Measurements from ENCODE around the gene SMYD3.

SMYD3 gene

GRCh38 chr1:246254854-246255253 lies 252.2 kb downstream of the SMYD3 start:
- no peaks in the 10 kb centered on the region for H3K79me2 ChIP-seq (ENCODE audit: low read length)
- H3K4me3 ChIP-seq (ENCODE audit: low read length) = no peak overlapping the region
- H3K27ac ChIP-seq (ENCODE audit: low read length) = no peak overlapping the region
- DNase-seq = no peak
- no peaks in the 10 kb centered on the region for H3K4me1 ChIP-seq (ENCODE audit: low read length)
- no peaks in the 10 kb centered on the region for H3F3A ChIP-seq (ENCODE audit: insufficient read depth, low read length)
- no peaks in the 10 kb centered on the region for H3K36me3 ChIP-seq (replicated peaks; ENCODE audit: insufficient read depth, low read length)
- no peaks in the 10 kb centered on the region for H3K9me3 ChIP-seq (replicated peaks; ENCODE audit: insufficient read depth, low read length)
- H3K4me2 ChIP-seq (ENCODE audit: low read depth, low read length) = no peak overlapping the region
- no peaks in the 10 kb centered on the region for H3K27me3 ChIP-seq (replicated peaks; ENCODE audit: insufficient read depth, low read length)
- no peak overlapping the region for H2AFZ ChIP-seq (ENCODE audit: low read length)
- no peak overlapping the region for H3K9ac ChIP-seq (ENCODE audit: low read length)
- TF ChIP-seq CTCF (IDR thresholded peaks at IDR 0.05; ENCODE audit: low read length) (no peak), EZH2phosphoT487 (IDR thresholded peaks at IDR 0.05; ENCODE audit: low read length) (no peak), EZH2 (optimal IDR thresholded peaks at IDR 0.05; ENCODE audit: low read depth, low read length) (no peak)
- H4K20me1 ChIP-seq (ENCODE audit: insufficient read depth, low read length) = no peaks in the 10 kb centered on the region
- H3K9me2 ChIP-seq (replicated peaks; ENCODE audit: insufficient read depth, low read length) = no peaks in the 10 kb centered on the region

DNA sequence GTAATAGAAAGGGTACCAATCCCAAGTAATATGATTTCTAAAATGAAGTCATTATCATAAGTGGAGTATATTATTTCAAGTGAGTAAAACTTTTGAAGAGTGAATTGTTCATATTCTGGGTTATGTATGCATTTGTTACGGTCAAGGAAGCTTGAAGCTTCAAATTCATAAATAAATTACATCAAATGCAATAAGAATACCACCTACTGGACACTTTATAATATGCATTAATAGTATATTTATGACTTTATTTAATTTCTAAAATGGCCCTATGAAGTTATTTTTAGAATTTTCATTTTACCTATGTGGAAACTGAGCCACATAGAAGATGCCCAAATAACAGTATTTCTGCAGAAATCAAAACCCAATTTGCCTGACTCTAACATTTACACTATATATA lies 260.6 kb downstream of the SMYD3 start:
- Histone ChIP-seq H2AFZ (ENCODE audit: low read length) (no peak overlapping the region), H3K27ac (ENCODE audit: low read length) (no peak overlapping the region), H3F3A (ENCODE audit: insufficient read depth, low read length) (no peaks in the 10 kb centered on the region), H3K4me3 (ENCODE audit: low read length) (no peak overlapping the region), H3K9me2 (replicated peaks; ENCODE audit: insufficient read depth, low read length) (no peaks in the 10 kb centered on the region), H3K9me3 (replicated peaks; ENCODE audit: insufficient read depth, low read length) (no peaks in the 10 kb centered on the region), H3K79me2 (ENCODE audit: low read length) (no peaks in the 10 kb centered on the region), H3K27me3 (replicated peaks; ENCODE audit: insufficient read depth, low read length) (no peaks in the 10 kb centered on the region), H4K20me1 (ENCODE audit: insufficient read depth, low read length) (no peaks in the 10 kb centered on the region), H3K9ac (ENCODE audit: low read length) (no peak overlapping the region), H3K4me1 (ENCODE audit: low read length) (no peaks in the 10 kb centered on the region), H3K36me3 (replicated peaks; ENCODE audit: insufficient read depth, low read length) (no peaks in the 10 kb centered on the region), H3K4me2 (ENCODE audit: low read depth, low read length) (no peak overlapping the region)
- no peak for TF ChIP-seq CTCF (IDR thresholded peaks at IDR 0.05; ENCODE audit: low read length)
- TF ChIP-seq EZH2 (optimal IDR thresholded peaks at IDR 0.05; ENCODE audit: low read depth, low read length) = no peak
- TF ChIP-seq EZH2phosphoT487 (IDR thresholded peaks at IDR 0.05; ENCODE audit: low read length) = no peak
- no peak for DNase-seq

GRCh38 chr1:246245541-246245940 lies 261.5 kb downstream of the SMYD3 start:
- Histone ChIP-seq H3K27ac (ENCODE audit: low read length) (no peak overlapping the region), H2AFZ (ENCODE audit: low read length) (no peak overlapping the region), H3K4me2 (ENCODE audit: low read depth, low read length) (no peak overlapping the region), H3K9ac (ENCODE audit: low read length) (no peak overlapping the region), H3F3A (ENCODE audit: insufficient read depth, low read length) (no peaks in the 10 kb centered on the region), H3K79me2 (ENCODE audit: low read length) (no peaks in the 10 kb centered on the region), H3K4me1 (ENCODE audit: low read length) (no peaks in the 10 kb centered on the region), H3K4me3 (ENCODE audit: low read length) (no peak overlapping the region), H3K36me3 (replicated peaks; ENCODE audit: insufficient read depth, low read length) (no peaks in the 10 kb centered on the region), H3K27me3 (replicated peaks; ENCODE audit: insufficient read depth, low read length) (no peaks in the 10 kb centered on the region), H3K9me2 (replicated peaks; ENCODE audit: insufficient read depth, low read length) (no peaks in the 10 kb centered on the region), H4K20me1 (ENCODE audit: insufficient read depth, low read length) (no peaks in the 10 kb centered on the region), H3K9me3 (replicated peaks; ENCODE audit: insufficient read depth, low read length) (no peaks in the 10 kb centered on the region)
- TF ChIP-seq EZH2 (optimal IDR thresholded peaks at IDR 0.05; ENCODE audit: low read depth, low read length) = no peak
- TF ChIP-seq CTCF (IDR thresholded peaks at IDR 0.05; ENCODE audit: low read length) = no peak
- no peak for TF ChIP-seq EZH2phosphoT487 (IDR thresholded peaks at IDR 0.05; ENCODE audit: low read length)
- no peak for DNase-seq
